ENCODE measurements around the gene POLR3E.
"Not testable (repeated sequence)": the region's sequence is repeated elsewhere in the genome, so short reads cannot be mapped to it uniquely, and the experiment has no call there.

The POLR3E gene

GRCh38 chr16:22356930-22357634, 59.9 kb downstream of the POLR3E start:
- FAIRE-seq (no peak), DNase-seq (ENCODE audit: insufficient read length, low spot score) (no peak)

GRCh38 chr16:22357635-22357971, 60.4 kb downstream of the POLR3E start:
- no peak for FAIRE-seq
- DNase-seq (ENCODE audit: insufficient read length, low spot score), result no peak

GRCh38 chr16:22358000-22358399, 60.8 kb downstream of the POLR3E start:
- no peak for DNase-seq (ENCODE audit: insufficient read length, low spot score)
- FAIRE-seq, result peak; percentile 82

GRCh38 chr16:22359679-22360078, 62.5 kb downstream of the POLR3E start:
- FAIRE-seq (no peak), DNase-seq (ENCODE audit: insufficient read length, low spot score) (no peak)

GRCh38 chr16:22360963-22361659, 63.9 kb downstream of the POLR3E start:
- DNase-seq (ENCODE audit: insufficient read length, low spot score), result no peak
- no peak for FAIRE-seq

- no peak for FAIRE-seq
- no peak for DNase-seq (ENCODE audit: insufficient read length, low spot score)
Measured at GRCh38 chr16:22364241-22364640, 67.0 kb downstream of the POLR3E start.

- FAIRE-seq (no peak), DNase-seq (ENCODE audit: insufficient read length, low spot score) (no peak)
Measured at GRCh38 chr16:22366371-22366770, 69.2 kb downstream of the POLR3E start.

GRCh38 chr16:22366889-22367288, 69.7 kb downstream of the POLR3E start:
- FAIRE-seq (no peak), DNase-seq (ENCODE audit: insufficient read length, low spot score) (no peak)

GRCh38 chr16:22368200-22368826, 71.1 kb downstream of the POLR3E start:
- FAIRE-seq; DNase-seq (ENCODE audit: insufficient read length, low spot score): not testable (repeated sequence)

- DNase-seq (ENCODE audit: insufficient read length, low spot score) (no peak), FAIRE-seq (peak; percentile 42)
Measured at GRCh38 chr16:22369221-22369811, 72.1 kb downstream of the POLR3E start.

GRCh38 chr16:22370038-22370820, 73.0 kb downstream of the POLR3E start:
- FAIRE-seq, result no peak
- no peak for DNase-seq (ENCODE audit: insufficient read length, low spot score)

- DNase-seq (ENCODE audit: insufficient read length, low spot score) (no peak), FAIRE-seq (no peak)
Measured at GRCh38 chr16:22372882-22373661, 75.9 kb downstream of the POLR3E start.

GRCh38 chr16:22373662-22374310, 76.6 kb downstream of the POLR3E start:
- DNase-seq (ENCODE audit: insufficient read length, low spot score), result no peak
- FAIRE-seq, result peak; percentile 14

GRCh38 chr16:22374311-22375116, 77.3 kb downstream of the POLR3E start, which contains the start of gene CDR2:
Gene CDR2 (minus strand): TSS chr16:22374619. CDS start chr16:22374309, 310 bp downstream.
- DNase-seq (ENCODE audit: insufficient read length, low spot score) (peak; percentile 96), FAIRE-seq (peak; percentile 86)

GRCh38 chr16:22375117-22375962, 78.1 kb downstream of the POLR3E start:
- FAIRE-seq, result peak; percentile 14
- no peak for DNase-seq (ENCODE audit: insufficient read length, low spot score)

GRCh38 chr16:22375963-22376640, 78.9 kb downstream of the POLR3E start:
- FAIRE-seq (no peak), DNase-seq (ENCODE audit: insufficient read length, low spot score) (no peak)

- DNase-seq (ENCODE audit: insufficient read length, low spot score) (no peak), FAIRE-seq (no peak)
Measured at GRCh38 chr16:22379656-22380055, 82.4 kb downstream of the POLR3E start.
